Activated naive CD8-positive, alpha-beta T cell treated with anti-CD3 and anti-CD28 coated beads, Interleukin-2, amount 10 ng/mL, durations not matched to agents 7 days and 5 days (primary cell): Measurements from ENCODE around the gene BCAS3. TPM values are rescaled to one million over a fixed set of nuclear protein-coding genes. Genes with fewer than 3 reads are reported as not detected.
"Not testable (repeated sequence)": the region's sequence is repeated elsewhere in the genome, so short reads cannot be mapped to it uniquely, and the experiment has no call there.

ENCODE experiments used
- ATAC-seq: fragments of 150-1000 bp; cut with Tn5 transposase; one replicate; pipeline ENCODE4 v1.10.0; 2021; ENCODE audit warnings: low read depth, moderate library complexity
- POLR2A ChIA-PET: fragments of 350-600 bp; sonication (Branson Sonifier 250); formaldehyde crosslinking; loops from one replicate; lab custom pipeline; 2021; ENCODE audit warnings: antibody characterized with exemption; lab: Charles Lee
- DNase-seq: peaks from one replicate; pipeline ENCODE4 v3.0.0; 2021
- H3K27ac Mint-ChIP-seq: one replicate; pipeline ENCODE4 v1.8.0; 2022; ENCODE audit warnings: mild to moderate bottlenecking, mixed read lengths
- H3K27me3 Mint-ChIP-seq: one replicate; pipeline ENCODE4 v1.8.0; 2022; ENCODE audit warnings: mild to moderate bottlenecking, moderate library complexity, mixed read lengths
- H3K36me3 Mint-ChIP-seq: one replicate; pipeline ENCODE4 v1.8.0; 2021; ENCODE audit warnings: mild to moderate bottlenecking, mixed read lengths
- H3K4me1 Mint-ChIP-seq: one replicate; pipeline ENCODE4 v1.8.0; 2021; ENCODE audit warnings: mixed read lengths
- H3K4me3 Mint-ChIP-seq: one replicate; pipeline ENCODE4 v1.8.0; 2022; ENCODE audit warnings: mild to moderate bottlenecking, moderate library complexity, mixed read lengths
- H3K9me3 Mint-ChIP-seq: one replicate; pipeline ENCODE4 v1.8.0; 2021; ENCODE audit warnings: mixed read lengths
- total RNA-seq, 2 experiments: library from RNA; stranded (reverse); gene quantifications; one replicate each; pipeline ENCODE4 v1.2.3, GENCODE V29; 2021

The BCAS3 gene
- total RNA-seq, 2 experiments from 2014 or later, result 21.6 to 27.3 TPM

- H3K4me1 Mint-ChIP-seq, result peaks cover 3% of the 10 kb centered on the region
- H3K9me3 Mint-ChIP-seq, result no peaks in the 10 kb centered on the region
- H3K27ac Mint-ChIP-seq, result no peak overlapping the region
- ATAC-seq (no peak), DNase-seq (no peak)
- no peak overlapping the region for H3K4me3 Mint-ChIP-seq
- no peaks in the 10 kb centered on the region for H3K27me3 Mint-ChIP-seq
- H3K36me3 Mint-ChIP-seq, result no peaks in the 10 kb centered on the region
- POLR2A ChIA-PET, result no interaction called here
These were observed 675.3 kb downstream of the BCAS3 start for GRCh38 chr17:61352781-61353491.

DNA sequence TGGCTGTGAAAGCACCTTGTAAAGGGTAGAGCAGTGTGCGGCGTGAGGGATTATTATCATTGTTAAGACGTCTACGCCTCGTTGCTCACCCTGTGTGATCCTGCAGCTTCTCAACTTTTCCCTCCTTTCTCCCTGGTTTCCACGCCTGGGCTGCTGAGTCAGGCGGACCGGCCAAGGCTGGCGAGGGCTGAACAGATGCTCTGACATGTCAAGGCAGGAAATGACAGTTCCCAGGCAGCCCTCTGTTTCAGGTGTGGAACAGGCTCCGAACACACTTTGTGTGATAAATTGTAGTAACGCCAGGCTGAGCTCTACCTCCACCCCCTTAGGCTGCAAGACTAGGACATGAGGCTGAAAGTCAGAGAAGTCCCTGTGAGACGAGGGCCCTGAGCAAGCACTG is 676.0 kb downstream of the BCAS3 start:
- Mint-ChIP-seq H3K36me3 (no peaks in the 10 kb centered on the region), H3K27ac (no peak overlapping the region), H3K4me3 (no peak overlapping the region), H3K4me1 (peaks cover 3% of the 10 kb centered on the region), H3K27me3 (no peaks in the 10 kb centered on the region), H3K9me3 (no peaks in the 10 kb centered on the region)
- DNase-seq, result no peak
- POLR2A ChIA-PET, result no interaction called here
- ATAC-seq, result no peak

- DNase-seq (no peak), ATAC-seq (no peak)
- Mint-ChIP-seq H3K4me1 (peaks cover 4% of the 10 kb centered on the region), H3K27ac (no peak overlapping the region), H3K4me3 (no peak overlapping the region), H3K36me3 (no peaks in the 10 kb centered on the region), H3K9me3 (no peaks in the 10 kb centered on the region), H3K27me3 (no peaks in the 10 kb centered on the region)
- POLR2A ChIA-PET, result no interaction called here
These were observed 677.5 kb downstream of the BCAS3 start for GRCh38 chr17:61354895-61355874.

- H3K4me1 Mint-ChIP-seq, H3K27ac Mint-ChIP-seq, POLR2A ChIA-PET, H3K27me3 Mint-ChIP-seq, ATAC-seq, DNase-seq, H3K36me3 Mint-ChIP-seq, H3K4me3 Mint-ChIP-seq, H3K9me3 Mint-ChIP-seq: not testable (repeated sequence)
These were observed 679.4 kb downstream of the BCAS3 start for GRCh38 chr17:61357061-61357460.

- not testable (repeated sequence) for H3K27me3 Mint-ChIP-seq, ATAC-seq, H3K36me3 Mint-ChIP-seq, H3K4me1 Mint-ChIP-seq, H3K4me3 Mint-ChIP-seq, DNase-seq, H3K27ac Mint-ChIP-seq, H3K9me3 Mint-ChIP-seq
- POLR2A ChIA-PET, result interaction anchor here (1.0 kb wide), 1 partner anchor 16 kb away, joined by 3 read pairs; no protein-coding TSS in a partner anchor
These were observed 681.9 kb downstream of the BCAS3 start for GRCh38 chr17:61359513-61359912.

GRCh38 chr17:61360318-61360943 is 682.8 kb downstream of the BCAS3 start:
- Mint-ChIP-seq H3K27me3 (no peaks in the 10 kb centered on the region), H3K36me3 (no peaks in the 10 kb centered on the region), H3K27ac (no peak overlapping the region), H3K4me3 (no peak overlapping the region), H3K9me3 (no peaks in the 10 kb centered on the region), H3K4me1 (peaks cover 2% of the 10 kb centered on the region)
- POLR2A ChIA-PET, result no interaction called here
- DNase-seq (no peak), ATAC-seq (no peak)

DNA sequence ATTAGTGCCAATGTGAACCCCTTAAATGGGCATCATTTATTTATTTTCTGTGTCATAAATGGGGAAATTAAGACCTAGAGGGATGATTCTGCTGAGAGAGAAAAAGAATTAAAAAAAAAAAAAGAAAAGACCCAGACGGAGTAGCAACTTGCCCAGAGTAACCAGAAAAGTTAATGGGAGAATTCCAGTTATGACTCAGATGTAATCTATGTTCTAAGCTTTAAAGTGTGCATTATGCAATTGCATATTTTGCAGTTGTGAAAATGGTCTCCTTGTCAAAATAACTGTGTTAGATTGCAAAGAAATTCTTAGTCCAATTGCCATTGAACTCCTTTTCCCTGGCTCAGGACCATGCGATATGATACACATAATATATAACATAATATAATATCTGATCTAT is 683.4 kb downstream of the BCAS3 start:
- ATAC-seq, result no peak
- Mint-ChIP-seq H3K4me1 (peaks cover 2% of the 10 kb centered on the region), H3K9me3 (no peaks in the 10 kb centered on the region), H3K36me3 (no peaks in the 10 kb centered on the region), H3K27me3 (no peaks in the 10 kb centered on the region), H3K27ac (no peak overlapping the region), H3K4me3 (no peak overlapping the region)
- no peak for DNase-seq
- POLR2A ChIA-PET, result no interaction called here

DNA sequence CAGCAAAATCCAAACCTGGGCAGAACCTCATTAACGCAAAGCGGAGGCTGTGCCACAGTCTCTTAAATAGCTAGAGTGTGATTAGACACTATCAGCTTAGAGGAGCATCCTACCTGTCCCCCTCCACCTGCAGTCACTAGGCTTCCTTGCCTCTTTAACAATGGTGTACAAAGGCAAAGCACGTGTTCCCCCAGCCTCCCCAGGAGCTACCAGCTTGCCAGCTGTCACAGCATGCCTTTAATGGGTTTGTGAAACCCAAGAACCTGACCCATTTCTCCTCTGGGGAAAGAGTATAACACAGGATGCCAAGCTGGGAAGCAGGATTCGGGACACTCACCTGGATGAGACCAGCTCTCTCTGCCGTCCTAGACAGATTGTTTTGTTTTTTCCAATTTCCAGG is 684.7 kb downstream of the BCAS3 start:
- no peaks in the 10 kb centered on the region for H3K9me3 Mint-ChIP-seq
- H3K27me3 Mint-ChIP-seq, result no peaks in the 10 kb centered on the region
- H3K27ac Mint-ChIP-seq, result no peak overlapping the region
- H3K4me1 Mint-ChIP-seq, result peaks cover 2% of the 10 kb centered on the region
- POLR2A ChIA-PET, result no interaction called here
- DNase-seq (no peak), ATAC-seq (no peak)
- H3K4me3 Mint-ChIP-seq, result no peak overlapping the region
- H3K36me3 Mint-ChIP-seq, result no peaks in the 10 kb centered on the region

GRCh38 chr17:61362852-61363600 is 685.4 kb downstream of the BCAS3 start:
- POLR2A ChIA-PET, result no interaction called here
- DNase-seq (no peak), ATAC-seq (no peak)
- H3K9me3 Mint-ChIP-seq, result no peaks in the 10 kb centered on the region
- H3K4me3 Mint-ChIP-seq, result no peak overlapping the region
- H3K4me1 Mint-ChIP-seq, result peaks cover 2% of the 10 kb centered on the region
- H3K27me3 Mint-ChIP-seq, result no peaks in the 10 kb centered on the region
- H3K27ac Mint-ChIP-seq, result no peak overlapping the region
- no peaks in the 10 kb centered on the region for H3K36me3 Mint-ChIP-seq

GRCh38 chr17:61363601-61364462 is 686.2 kb downstream of the BCAS3 start:
- H3K4me1 Mint-ChIP-seq, result no peaks in the 10 kb centered on the region
- ATAC-seq (no peak), DNase-seq (no peak)
- no peaks in the 10 kb centered on the region for H3K27me3 Mint-ChIP-seq
- H3K36me3 Mint-ChIP-seq, result no peaks in the 10 kb centered on the region
- no peak overlapping the region for H3K4me3 Mint-ChIP-seq
- no peaks in the 10 kb centered on the region for H3K9me3 Mint-ChIP-seq
- POLR2A ChIA-PET, result no interaction called here
- no peak overlapping the region for H3K27ac Mint-ChIP-seq

- DNase-seq (no peak), ATAC-seq (no peak)
- Mint-ChIP-seq H3K36me3 (no peaks in the 10 kb centered on the region), H3K27ac (no peak overlapping the region), H3K27me3 (no peaks in the 10 kb centered on the region), H3K9me3 (no peaks in the 10 kb centered on the region), H3K4me3 (no peak overlapping the region), H3K4me1 (no peaks in the 10 kb centered on the region)
- POLR2A ChIA-PET, result no interaction called here
These were observed 686.8 kb downstream of the BCAS3 start for GRCh38 chr17:61364463-61364846.

- ATAC-seq, result no peak
- Mint-ChIP-seq H3K4me1 (no peaks in the 10 kb centered on the region), H3K27me3 (no peaks in the 10 kb centered on the region), H3K4me3 (no peak overlapping the region), H3K27ac (no peak overlapping the region), H3K9me3 (no peaks in the 10 kb centered on the region), H3K36me3 (no peaks in the 10 kb centered on the region)
- POLR2A ChIA-PET, result no interaction called here
- DNase-seq, result no peak
These were observed 688.5 kb downstream of the BCAS3 start for GRCh38 chr17:61366076-61366714.
